ENCODE results near the gene SURF1. TPM values are rescaled to one million over a fixed set of nuclear protein-coding genes. Genes with fewer than 3 reads are reported as not detected.
A peak's percentile ranks its signal among the peaks of the same experiment; 100 is the strongest.

Gene SURF1
- total and polyA plus RNA-seq, 9 of the 15 experiments (the other 6 are each of a cell fraction or from before 2014, with no cell fraction given): 16.1 to 31.3 (median 20.9) TPM

GRCh38 chr9:133375724-133376654, 19.7 kb upstream of the SURF1 start, which contains the start of the genes STKLD1 and SURF4 (continued):
- TF ChIP-seq E4F1 (CRISPR knock-in tag; IDR thresholded peaks at IDR 0.05; ENCODE audit: borderline replicate concordance) (no peak), MEIS2 (IDR thresholded peaks at IDR 0.05; ENCODE audit: partially characterized antibody) (no peak), SUPT5H (IDR thresholded peaks at IDR 0.05) (no peak), BRF1 (IDR thresholded peaks at IDR 0.05; ENCODE audit: borderline replicate concordance, extremely low read depth, insufficient read length) (no peak), SMAD2 (IDR thresholded peaks at IDR 0.05; ENCODE audit: low read depth, low read length) (no peak), PYGO2 (tag; IDR thresholded peaks at IDR 0.05) (no peak), SNRNP70 (optimal IDR thresholded peaks at IDR 0.05; ENCODE audit: low read depth, low read length) (no peak), CBFA2T3 (IDR thresholded peaks at IDR 0.05) (no peak), HDAC1 (IDR thresholded peaks at IDR 0.05) (peak in 1 of 2 experiments; percentile 71; a peak in 2 of 4 replicates), CXXC5 (CRISPR knock-in tag; IDR thresholded peaks at IDR 0.05) (peak; percentile 97), KLF16 (IDR thresholded peaks at IDR 0.05) (no peak), KLF13 (tag; IDR thresholded peaks at IDR 0.05; ENCODE audit: borderline replicate concordance, low read depth) (peak; percentile 81; the same call in 1 of the 2 replicates), THAP12 (CRISPR knock-in tag; IDR thresholded peaks at IDR 0.05) (peak; percentile 93), ZNF639 (CRISPR knock-in tag; conservative IDR thresholded peaks at IDR 0.05 in 1 of 2, IDR thresholded peaks at IDR 0.05 in 1 of 2) (peak; percentile 12 to 71; a peak in 3 of 4 replicates), RBM22 (IDR thresholded peaks at IDR 0.05; ENCODE audit: low read depth, low read length, poor library complexity, severe bottlenecking) (no peak), ELF2 (CRISPR knock-in tag; IDR thresholded peaks at IDR 0.05) (peak; percentile 29; the same call in 1 of the 2 replicates), NR2C1 (IDR thresholded peaks at IDR 0.05) (no peak), NR2C1 (tag; IDR thresholded peaks at IDR 0.05) (no peak), HNRNPLL (IDR thresholded peaks at IDR 0.05; ENCODE audit: low read depth, low read length, poor library complexity, severe bottlenecking) (peak; percentile 80)
- TF ChIP-seq, protein P1, sequence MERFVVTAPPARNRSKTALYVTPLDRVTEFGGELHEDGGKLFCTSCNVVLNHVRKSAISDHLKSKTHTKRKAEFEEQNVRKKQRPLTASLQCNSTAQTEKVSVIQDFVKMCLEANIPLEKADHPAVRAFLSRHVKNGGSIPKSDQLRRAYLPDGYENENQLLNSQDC (CRISPR knock-in tag; IDR thresholded peaks at IDR 0.05): no peak
